KBM-7 (cell line): ENCODE measurements around the gene TBC1D9.

Experiments used
- DNase-seq: peaks from one replicate; pipeline ENCODE4 v3.0.0-alpha.2; 2015
- in situ Hi-C: fragments of 300-500 bp; cut with MboI; formaldehyde crosslinking; loops from 2 replicates; pipeline ENCODE4 v1.14.3; 2020; ENCODE audit warnings: low sequenced_read_pairs, low pct_unique_long_range_greater_than_20kb, mixed read lengths

TBC1D9 gene

GRCh38 chr4:140703463-140703862 is 52.7 kb downstream of the TBC1D9 start:
- no peak for DNase-seq
- in situ Hi-C loops, result no loop called here

GRCh38 chr4:140702096-140702757 is 54.0 kb downstream of the TBC1D9 start:
- no peak for DNase-seq
- in situ Hi-C loops, result no loop called here

DNA sequence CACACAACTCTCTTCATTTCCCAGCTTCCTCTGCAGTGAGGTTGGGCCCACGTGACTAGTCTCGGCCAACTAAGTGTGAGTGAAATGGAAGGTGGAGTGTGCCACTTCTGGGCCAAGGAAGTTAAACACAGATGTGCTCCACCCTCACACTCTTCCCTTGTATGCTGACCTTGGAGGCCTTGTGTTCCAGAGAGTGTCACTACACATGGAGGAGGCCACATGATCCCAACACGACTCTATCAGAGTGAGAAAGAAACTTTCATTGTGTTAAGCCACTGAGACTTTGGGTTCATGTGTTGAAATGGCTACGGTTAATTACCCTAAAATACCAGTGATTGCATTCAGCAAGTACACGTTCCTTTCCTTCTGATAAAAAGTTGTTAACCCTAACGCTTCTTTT is 55.1 kb downstream of the TBC1D9 start:
- in situ Hi-C loops, result no loop called here
- no peak for DNase-seq

- DNase-seq, result no peak
- in situ Hi-C loops, result no loop called here
These were observed 58.2 kb downstream of the TBC1D9 start for GRCh38 chr4:140697709-140698560.

DNA sequence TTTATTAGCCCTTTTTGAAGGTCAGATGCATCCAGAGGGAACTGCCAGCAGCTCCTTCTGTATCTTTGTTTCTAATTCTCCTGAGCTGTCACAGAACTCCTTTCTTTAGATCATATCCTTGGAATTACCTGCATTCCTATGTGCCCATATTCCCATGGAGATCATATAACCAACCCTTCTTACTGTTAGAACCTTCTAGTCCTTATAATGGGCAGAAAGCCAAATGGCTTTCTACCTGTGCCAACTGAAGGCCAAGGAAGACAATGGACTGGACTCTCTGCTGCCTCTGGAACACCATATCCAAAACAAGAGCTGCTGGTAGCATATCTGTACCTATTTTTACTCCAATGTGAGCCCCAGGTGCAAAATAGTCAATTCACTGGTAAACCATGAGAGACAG is 60.7 kb downstream of the TBC1D9 start:
- no peak for DNase-seq
- in situ Hi-C loops, result no loop called here

DNA sequence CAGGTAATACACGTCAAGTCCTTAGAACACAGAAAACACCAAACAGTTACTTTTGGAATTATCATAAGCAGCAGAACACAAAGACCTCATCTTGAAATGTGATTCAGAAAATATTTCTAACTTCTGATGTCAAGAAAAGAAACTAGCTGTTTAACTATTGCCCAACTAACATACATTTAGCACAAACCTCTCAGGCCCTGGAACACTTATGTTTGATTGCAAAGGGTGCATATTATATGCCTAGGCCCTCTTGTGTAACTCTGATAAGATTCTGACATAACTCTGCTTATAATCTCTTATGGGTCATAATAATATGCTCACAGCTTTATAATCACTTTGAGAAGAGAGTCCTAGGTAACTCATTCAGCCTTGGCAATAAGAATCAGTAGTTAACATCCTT is 62.6 kb downstream of the TBC1D9 start:
- DNase-seq, result no peak
- in situ Hi-C loops, result no loop called here

- DNase-seq, result no peak
- in situ Hi-C loops, result no loop called here
These were observed 64.8 kb downstream of the TBC1D9 start for GRCh38 chr4:140691369-140691768.

DNA sequence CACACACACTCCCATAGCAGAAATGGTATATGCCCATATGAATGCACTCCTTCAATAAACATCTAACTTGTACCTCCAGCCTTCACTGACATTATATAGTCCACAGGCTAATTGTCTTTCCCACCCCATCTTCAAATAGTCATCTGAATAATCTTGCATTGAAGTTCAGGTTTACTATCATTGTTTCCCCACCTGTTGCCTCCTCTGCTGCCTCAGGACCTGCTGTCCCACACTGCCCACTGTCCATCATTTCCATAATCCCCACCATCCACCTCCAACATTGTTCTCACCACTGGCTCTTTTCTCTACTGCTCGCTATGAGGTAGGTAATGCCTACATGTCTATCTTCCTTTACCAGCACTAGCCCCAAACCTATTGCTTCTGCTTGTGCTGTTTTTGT is 66.1 kb downstream of the TBC1D9 start:
- in situ Hi-C loops, result no loop called here
- DNase-seq, result no peak

- DNase-seq, result peak; percentile 14
- in situ Hi-C loops, result no loop called here
These were observed 66.6 kb downstream of the TBC1D9 start for GRCh38 chr4:140689623-140690022.

GRCh38 chr4:140688711-140689598 is 67.2 kb downstream of the TBC1D9 start:
- no peak for DNase-seq
- in situ Hi-C loops, result no loop called here

- in situ Hi-C loops, result no loop called here
- no peak for DNase-seq
These were observed 69.4 kb downstream of the TBC1D9 start for GRCh38 chr4:140686796-140687195.

GRCh38 chr4:140684314-140684713 is 71.9 kb downstream of the TBC1D9 start:
- in situ Hi-C loops, result no loop called here
- no peak for DNase-seq

DNA sequence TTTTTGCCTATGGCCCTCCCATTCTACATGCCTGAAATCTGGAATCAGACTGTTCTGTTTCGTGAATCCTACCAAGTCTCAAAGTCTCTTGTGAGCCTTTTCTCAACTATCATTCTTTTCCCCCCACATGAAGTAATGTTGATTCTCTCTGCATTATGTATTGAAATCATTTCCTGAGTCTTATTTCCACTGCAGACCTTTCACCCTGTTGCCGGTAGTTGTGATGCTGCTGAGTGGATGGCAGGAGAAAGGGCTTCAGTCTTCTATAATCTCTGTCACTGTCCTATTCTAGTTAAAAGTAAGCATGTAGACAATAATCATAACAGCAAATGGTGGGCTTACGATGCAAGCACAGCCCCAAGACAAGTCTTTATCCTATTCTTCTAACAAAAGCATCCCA is 75.0 kb downstream of the TBC1D9 start:
- in situ Hi-C loops, result no loop called here
- no peak for DNase-seq

DNA sequence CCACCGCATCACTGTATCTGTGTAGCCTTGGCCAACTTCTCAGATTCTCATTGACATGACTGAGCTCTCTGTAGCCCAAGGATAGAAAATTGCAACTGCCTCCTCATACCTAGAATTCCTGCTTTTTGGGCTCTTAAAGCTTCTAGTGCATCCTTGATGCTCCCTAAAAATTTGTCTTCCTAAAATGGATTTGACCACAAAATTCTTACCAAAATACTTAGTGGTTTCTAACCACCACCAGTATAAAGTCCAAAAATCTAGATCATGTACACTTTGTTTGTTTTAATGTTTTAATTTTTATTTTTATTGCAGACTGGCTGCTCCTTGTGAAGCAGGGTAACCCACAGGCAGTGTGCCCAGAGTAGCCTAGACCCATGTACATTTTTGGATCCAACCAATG is 75.5 kb downstream of the TBC1D9 start:
- in situ Hi-C loops, result no loop called here
- no peak for DNase-seq

DNA sequence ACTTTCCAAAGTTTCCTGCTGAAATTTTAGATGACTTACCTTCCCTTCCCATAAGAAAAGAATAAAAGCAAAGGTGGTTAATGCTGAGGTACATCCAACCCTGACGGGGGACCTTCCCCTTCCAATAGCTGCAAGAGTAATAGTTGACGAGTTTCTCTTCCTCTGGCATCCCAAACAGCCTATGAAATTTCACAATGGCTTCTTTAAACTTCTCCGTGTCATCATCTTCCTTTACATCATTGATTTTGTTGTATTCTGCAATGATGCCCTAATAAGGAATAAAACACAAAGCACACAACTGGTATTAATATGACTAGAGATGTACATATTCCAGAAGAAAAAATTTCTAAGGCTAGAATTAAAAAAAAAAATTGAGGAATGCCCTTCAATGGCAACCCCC is 76.6 kb downstream of the TBC1D9 start:
- DNase-seq, result no peak
- in situ Hi-C loops, result no loop called here

DNA sequence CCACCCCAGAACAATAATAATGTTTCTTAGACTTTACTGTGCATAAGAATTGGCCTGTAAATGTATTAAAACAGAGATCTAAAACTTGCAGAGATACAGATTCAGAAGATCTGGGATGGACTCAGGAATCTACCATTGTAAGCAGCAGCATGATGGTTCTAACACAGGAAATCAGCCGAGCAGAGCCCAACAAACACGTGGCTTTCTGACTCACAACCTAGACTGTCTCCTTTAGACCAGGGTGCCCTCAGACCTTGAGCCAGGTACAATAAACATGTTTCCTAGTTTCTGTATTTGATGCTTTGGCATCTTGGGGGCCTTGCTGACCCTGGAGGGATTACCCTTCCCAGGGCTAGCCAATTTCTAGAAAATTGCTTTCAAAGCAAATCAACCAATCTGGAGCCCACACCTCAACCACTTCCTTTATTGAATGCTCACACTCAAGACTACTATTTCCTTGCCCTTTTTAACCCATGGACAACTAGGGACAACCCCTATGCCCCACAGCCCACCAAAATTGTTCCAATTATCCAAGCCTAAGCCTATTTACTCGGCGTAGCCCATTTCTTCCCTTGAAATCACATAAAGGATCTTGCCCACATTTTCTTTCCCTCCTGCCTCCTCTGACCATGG is 80.5 kb downstream of the TBC1D9 start:
- in situ Hi-C loops, result no loop called here
- DNase-seq, result no peak

GRCh38 chr4:140673729-140674128 is 82.5 kb downstream of the TBC1D9 start:
- no peak for DNase-seq
- in situ Hi-C loops, result no loop called here

DNA sequence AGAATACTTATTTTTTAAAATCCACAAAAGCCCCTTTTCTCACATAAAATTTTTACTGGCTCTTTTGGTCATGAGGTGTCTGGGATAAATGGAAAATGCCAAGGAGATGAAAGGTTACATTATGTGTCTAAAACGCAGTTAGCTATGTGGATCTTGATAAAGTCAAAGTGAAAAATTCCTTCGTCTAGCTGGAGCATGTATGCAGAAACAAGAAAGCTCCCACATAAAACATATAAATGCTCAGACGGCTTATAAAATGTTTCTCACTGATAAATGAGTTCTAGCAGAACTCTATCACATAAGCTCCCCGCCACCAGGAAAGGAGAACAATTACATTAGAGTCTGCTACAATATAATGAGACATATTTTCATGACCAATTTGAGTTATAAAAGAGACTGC is 83.8 kb downstream of the TBC1D9 start:
- in situ Hi-C loops, result no loop called here
- no peak for DNase-seq

GRCh38 chr4:140668111-140668510 is 88.1 kb downstream of the TBC1D9 start:
- in situ Hi-C loops, result no loop called here
- no peak for DNase-seq
